Ovary (tissue), 9 donors: Measurements from ENCODE around the gene CCDC106. TPM values are rescaled to one million over a fixed set of nuclear protein-coding genes. Genes with fewer than 3 reads are reported as not detected.

Experiments used
- DNase-seq, 5 donors: peaks; one replicate each; pipeline ENCODE4 v3.0.0-alpha.2; 2019 to 2020
- H3K27ac ChIP-seq, 2 donors: fragments of 200-600 bp; one replicate each; pipeline versions ENCODE4 v1.5.1 to v1.8.0; 2019 to 2022
- H3K27me3 ChIP-seq: fragments of 200-600 bp; one replicate; pipeline ENCODE4 v1.8.0; 2022
- H3K36me3 ChIP-seq: fragments of 200-600 bp; sonication (generic); one replicate; pipeline ENCODE4 v1.5.1; 2019
- H3K4me1 ChIP-seq: one replicate; pipeline ENCODE4 v1.8.1; 2013; ENCODE audit warnings: mild to moderate bottlenecking, moderate library complexity; ENCODE audit not compliant: insufficient read depth
- H3K4me3 ChIP-seq: fragments of 200-600 bp; sonication (generic); one replicate; pipeline ENCODE4 v1.5.1; 2017
- H3K9me3 ChIP-seq, 2 donors: fragments of 200-600 bp in 1 of 2; sonication (generic) in 1 of 2; one replicate each; pipeline versions ENCODE4 v1.5.1 to v1.8.1; 2013 to 2019; ENCODE audit warnings: mild to moderate bottlenecking in 1 of 2, moderate library complexity in 1 of 2
- CTCF ChIP-seq, 3 donors: fragments of 450-650 bp in 2 of 3; fragments of 200-600 bp in 1 of 3; IDR thresholded peaks; one replicate each; pipeline versions ENCODE4 v1.5.1 to v1.8.0; 2016 to 2022; ENCODE audit warnings: antibody characterized with exemption in 3 of 3, mild to moderate bottlenecking in 1 of 3
- EP300 ChIP-seq: sonication (generic); formaldehyde crosslinking; IDR thresholded peaks from one replicate; pipeline ENCODE4 v1.6.1; 2017; ENCODE audit warnings: antibody characterized with exemption
- POLR2A ChIP-seq: fragments of 450-650 bp; IDR thresholded peaks from one replicate; pipeline ENCODE4 v1.6.1; 2017; ENCODE audit warnings: antibody characterized with exemption, mild to moderate bottlenecking, moderate library complexity
- WGBS, 3 donors: extraction: QIAGEN DNeasy Blood & Tissue Kit in 1 of 3; methylation state at CpG; one replicate each; pipeline versions ENCODE4 v1.1.5 to v1.1.7; 2013 to 2017; 5-methylcytosine and 5-hydroxymethylcytosine counted together
- intact Hi-C, 4 donors: fragments of 100-400 bp; cut with DNase I; formaldehyde crosslinking; loops; one replicate each; pipeline versions ENCODE4 v1.11.0 to v1.15.1; 2022 to 2023
- polyA plus RNA-seq, 2 donors: library from polyadenylated mRNA; stranded (reverse); fragments of 200-250 nt in 1 of 2; fragments of 350-450 nt in 1 of 2; fragmentation: Illumina TruSeq in 1 of 2; extraction: RNeasy Lipid Tissue Mini Kit (QIAGEN cat#74804) in 1 of 2; gene quantifications; one replicate each; pipeline ENCODE4 v1.2.3, GENCODE V29; 2013 to 2014
- total RNA-seq, 7 donors: library from RNA; depleted of rRNA in 2 of 7; stranded (reverse); fragments of >200 nt in 2 of 7; fragmentation: NEBNext Ultra II Directional in 3 of 7; extraction: Animal tissue kit (Norgen Biotek cat#: 25700) in 3 of 7; gene quantifications; one replicate each; pipeline versions ENCODE4 v1.1.0 to v1.2.4, GENCODE V29; 2016 to 2023
- donor health status: DM: no; HTN: no; CAD: no; lungs with moderate emphysema.
- donor health status: DM: no; HTN: no; CAD: no.
- donor health status: Bipolar disorder and iron deficiency.
- donor health status: DM: yes; HTN: yes; CAD: no.
- donor health status: DM: no; HTN: no; CAD: no.
- donor health status: DM: yes; HTN: yes; CAD: no.

CCDC106 gene
- total and polyA plus RNA-seq, 9 donors, result 3.1 to 20.2 (median 14.5) TPM

- Histone ChIP-seq H3K4me1 (peaks cover 4% of the 10 kb centered on the region), H3K9me3 (no peaks in the 10 kb centered on the region), H3K36me3 (no peaks in the 10 kb centered on the region), H3K27ac (peak overlapping the region in 1 of 2 donors; percentile 46), H3K4me3 (no peak overlapping the region), H3K27me3 (no peaks in the 10 kb centered on the region)
- DNase-seq, result peak in 4 of 5 donors; percentile 63 to 78 (median 70)
- intact Hi-C loops, result loop anchor here in 1 of 4 donors (5.0 kb wide), 1 partner anchor 105 kb away; no protein-coding TSS in a partner anchor
- no peak for TF ChIP-seq CTCF (IDR thresholded peaks at IDR 0.05)
- TF ChIP-seq POLR2A, result no peak
- no peak for TF ChIP-seq EP300
- WGBS, 3 donors, result 69 to 78% (median 74%) methylated on average over 40 of the region's 40 CpGs
Measured at GRCh38 chr19:55622242-55622969, 25.6 kb upstream of the CCDC106 start.

DNA sequence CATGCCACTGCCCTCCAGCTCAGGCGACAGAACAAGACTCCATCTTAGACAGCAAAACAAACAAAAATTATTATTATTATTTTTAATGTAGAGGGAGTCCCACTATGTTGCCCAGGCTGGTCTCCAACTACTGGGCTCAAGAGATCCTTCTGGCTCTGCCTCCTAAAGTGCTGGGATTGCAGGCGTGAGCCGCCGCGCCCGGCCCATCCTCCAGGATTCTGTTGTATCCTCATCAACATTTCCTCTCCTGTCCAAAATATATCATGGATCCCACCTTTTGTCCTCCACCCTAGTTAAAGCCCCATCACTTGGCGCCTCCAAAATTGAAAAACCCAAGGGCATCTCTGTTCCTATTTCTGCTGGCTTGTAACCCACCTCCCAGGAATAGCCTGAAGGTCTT lies 24.9 kb upstream of the CCDC106 start:
- no peak for TF ChIP-seq POLR2A
- no peak for TF ChIP-seq EP300
- no peak for TF ChIP-seq CTCF (IDR thresholded peaks at IDR 0.05)
- intact Hi-C loops, result loop anchor here in 1 of 4 donors (5.0 kb wide), 1 partner anchor 106 kb away; no protein-coding TSS in a partner anchor
- Histone ChIP-seq H3K27ac (no peak overlapping the region), H3K27me3 (no peaks in the 10 kb centered on the region), H3K36me3 (no peaks in the 10 kb centered on the region), H3K4me3 (no peak overlapping the region), H3K4me1 (peaks cover 4% of the 10 kb centered on the region), H3K9me3 (no peaks in the 10 kb centered on the region)
- no peak for DNase-seq
- 87 to 93% (median 90%) methylated on average over 7 of the region's 7 CpGs for WGBS, 3 donors

GRCh38 chr19:55623561-55623960 lies 24.5 kb upstream of the CCDC106 start:
- no peak for DNase-seq
- Histone ChIP-seq H3K4me1 (peaks cover 4% of the 10 kb centered on the region), H3K4me3 (peak overlapping the region; percentile 60), H3K9me3 (no peaks in the 10 kb centered on the region), H3K27ac (peak overlapping the region; percentile 90 to 91), H3K36me3 (no peaks in the 10 kb centered on the region), H3K27me3 (no peaks in the 10 kb centered on the region)
- WGBS, 3 donors, result 46 to 52% (median 51%) methylated on average over 7 of the region's 7 CpGs
- TF ChIP-seq POLR2A (no peak), CTCF (IDR thresholded peaks at IDR 0.05) (no peak), EP300 (no peak)
- intact Hi-C loops, result loop anchor here in 1 of 4 donors (5.0 kb wide), 1 partner anchor 106 kb away; no protein-coding TSS in a partner anchor

- Histone ChIP-seq H3K4me1 (peaks cover 4% of the 10 kb centered on the region), H3K9me3 (no peaks in the 10 kb centered on the region), H3K4me3 (peak within 1 kb of the TSS; percentile 60), H3K36me3 (no peaks in the 10 kb centered on the region), H3K27me3 (no peaks in the 10 kb centered on the region), H3K27ac (peak within 1 kb of the TSS; percentile 90 to 91)
- TF ChIP-seq POLR2A (peak; percentile 79), CTCF (IDR thresholded peaks at IDR 0.05) (no peak)
- peak; percentile 92 to 96 (median 95) for DNase-seq
- WGBS, 3 donors, result 1% methylated on average over 41 to 56 of the region's 56 CpGs
- intact Hi-C loops, result loop anchor here in 1 of 4 donors (5.0 kb wide), 1 partner anchor 107 kb away; no protein-coding TSS in a partner anchor
Measured at GRCh38 chr19:55624109-55625003, 23.7 kb upstream of the CCDC106 start, which contains the start of gene ZNF784. ZNF784 (minus strand) TSS chr19:55624566; CDS start chr19:55624561, 5 bp downstream.
